Endothelial cell (in vitro differentiated cells): ENCODE results near the gene PRSS16. TPM values are rescaled to one million over a fixed set of nuclear protein-coding genes. Genes with fewer than 3 reads are reported as not detected.

Source experiments
- DNase-seq: peaks from one replicate; pipeline ENCODE4 v3.0.0; 2021; ENCODE audit warnings: low spot score
- H3K27ac Mint-ChIP-seq: one replicate; pipeline ENCODE4 v1.8.0; 2021; ENCODE audit warnings: mixed read lengths, inconsistent platforms; ENCODE audit not compliant: unreplicated experiment
- H3K27me3 Mint-ChIP-seq: one replicate; pipeline ENCODE4 v1.8.0; 2021; ENCODE audit warnings: mild to moderate bottlenecking, moderate library complexity, mixed read lengths, inconsistent platforms; ENCODE audit not compliant: unreplicated experiment
- H3K36me3 Mint-ChIP-seq: one replicate; pipeline ENCODE4 v1.8.0; 2021; ENCODE audit warnings: mild to moderate bottlenecking, low read depth, mixed read lengths, inconsistent platforms; ENCODE audit not compliant: unreplicated experiment
- H3K4me1 Mint-ChIP-seq: one replicate; pipeline ENCODE4 v1.8.0; 2021; ENCODE audit warnings: mild to moderate bottlenecking, mixed read lengths, inconsistent platforms; ENCODE audit not compliant: unreplicated experiment
- H3K4me3 Mint-ChIP-seq: one replicate; pipeline ENCODE4 v1.8.0; 2021; ENCODE audit warnings: mild to moderate bottlenecking, mixed read lengths, inconsistent platforms; ENCODE audit not compliant: unreplicated experiment
- H3K9me3 Mint-ChIP-seq: one replicate; pipeline ENCODE4 v1.8.0; 2021; ENCODE audit warnings: mixed read lengths, inconsistent platforms; ENCODE audit not compliant: unreplicated experiment
- CTCF ChIP-seq: fragments of 200-600 bp; sonication (generic); IDR thresholded peaks from one replicate; pipeline ENCODE4 v1.5.0; 2021; ENCODE audit warnings: antibody characterized with exemption; ENCODE audit not compliant: unreplicated experiment
- total RNA-seq: library from RNA; stranded (reverse); fragmentation: NEBNext Ultra II Directional; extraction: Animal tissue kit (Norgen Biotek cat#: 25700); gene quantifications from one replicate; pipeline ENCODE4 v1.2.1, GENCODE V29; 2021; ENCODE audit not compliant: unreplicated experiment

The PRSS16 gene
- total RNA-seq, 1 donor from 2014 or later = 6.1 TPM

DNA sequence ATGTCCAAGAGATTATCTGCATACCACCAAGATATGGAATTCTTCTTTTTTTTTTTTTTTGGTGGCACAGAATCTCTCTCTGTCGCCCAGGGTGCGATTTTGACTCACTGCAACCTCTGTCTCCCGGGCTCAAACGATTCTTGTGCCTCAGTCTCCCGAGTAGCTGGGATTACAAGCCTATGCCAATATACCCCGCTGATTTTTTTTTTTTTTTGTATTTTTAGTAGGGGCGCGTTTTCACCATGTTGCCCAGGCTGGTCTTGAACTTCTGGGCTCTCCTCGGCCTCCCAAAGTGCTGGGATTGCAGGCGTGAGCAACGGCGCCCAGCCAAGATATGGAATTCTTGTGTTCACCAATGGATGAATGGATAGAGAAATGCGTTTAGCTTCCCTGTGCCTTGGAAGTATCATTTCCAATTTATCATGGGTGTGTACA lies 33.6 kb downstream of the PRSS16 start:
- no peak for DNase-seq
- H3K9me3 Mint-ChIP-seq = no peaks in the 10 kb centered on the region
- H3K4me3 Mint-ChIP-seq = peak overlapping the region; percentile 91
- TF ChIP-seq CTCF = no peak
- peaks cover 21% of the 10 kb centered on the region for H3K27me3 Mint-ChIP-seq
- peaks cover 22% of the 10 kb centered on the region for H3K4me1 Mint-ChIP-seq
- no peaks in the 10 kb centered on the region for H3K36me3 Mint-ChIP-seq
- no peak overlapping the region for H3K27ac Mint-ChIP-seq

GRCh38 chr6:27281569-27281968 lies 34.1 kb downstream of the PRSS16 start:
- no peak for TF ChIP-seq CTCF
- DNase-seq = no peak
- H3K4me1 Mint-ChIP-seq = peaks cover 22% of the 10 kb centered on the region
- H3K27ac Mint-ChIP-seq = no peak overlapping the region
- H3K4me3 Mint-ChIP-seq = no peak overlapping the region
- H3K36me3 Mint-ChIP-seq = no peaks in the 10 kb centered on the region
- peaks cover 23% of the 10 kb centered on the region for H3K27me3 Mint-ChIP-seq
- no peaks in the 10 kb centered on the region for H3K9me3 Mint-ChIP-seq

DNA sequence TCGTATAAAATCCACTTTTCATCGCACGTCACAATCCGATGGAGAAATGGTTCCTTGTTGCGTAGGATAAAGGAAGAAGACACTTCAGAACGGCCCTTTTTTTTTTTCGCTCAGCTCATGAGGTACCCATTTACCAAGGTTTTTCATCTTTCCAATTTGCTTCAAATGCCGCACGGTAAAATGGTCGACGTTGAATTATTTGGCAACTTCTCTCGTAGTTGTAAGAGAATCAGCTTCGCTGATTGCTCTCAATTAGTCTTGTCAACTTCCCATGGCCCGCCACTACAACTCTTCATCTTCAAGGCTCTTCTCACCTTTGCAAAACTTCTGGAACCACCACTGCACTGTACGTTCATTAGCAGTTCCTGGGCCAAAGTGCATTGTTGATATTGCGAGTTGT lies 35.8 kb downstream of the PRSS16 start:
- DNase-seq = no peak
- Mint-ChIP-seq H3K4me3 (no peak overlapping the region), H3K9me3 (no peaks in the 10 kb centered on the region), H3K27me3 (peaks cover 17% of the 10 kb centered on the region), H3K27ac (no peak overlapping the region), H3K4me1 (peaks cover 27% of the 10 kb centered on the region), H3K36me3 (no peaks in the 10 kb centered on the region)
- TF ChIP-seq CTCF = no peak

- no peak for TF ChIP-seq CTCF
- H3K36me3 Mint-ChIP-seq = no peaks in the 10 kb centered on the region
- DNase-seq = no peak
- H3K4me3 Mint-ChIP-seq = no peak overlapping the region
- H3K4me1 Mint-ChIP-seq = peaks cover 40% of the 10 kb centered on the region
- H3K27me3 Mint-ChIP-seq = peaks cover 17% of the 10 kb centered on the region
- H3K27ac Mint-ChIP-seq = no peak overlapping the region
- H3K9me3 Mint-ChIP-seq = no peaks in the 10 kb centered on the region
Observed at GRCh38 chr6:27286141-27286540, 38.6 kb downstream of the PRSS16 start.

GRCh38 chr6:27287751-27288135 lies 40.2 kb downstream of the PRSS16 start:
- DNase-seq = no peak
- H3K9me3 Mint-ChIP-seq = no peaks in the 10 kb centered on the region
- TF ChIP-seq CTCF = no peak
- peaks cover 50% of the 10 kb centered on the region for H3K4me1 Mint-ChIP-seq
- no peaks in the 10 kb centered on the region for H3K36me3 Mint-ChIP-seq
- peaks cover 17% of the 10 kb centered on the region for H3K27me3 Mint-ChIP-seq
- H3K4me3 Mint-ChIP-seq = peak overlapping the region; percentile 87
- H3K27ac Mint-ChIP-seq = peak overlapping the region; percentile 99
